NAMALWA (cell line): ENCODE results near the gene USP31.

Experiments used
- DNase-seq: peaks from one replicate; pipeline ENCODE4 v3.0.0-alpha.2; 2015; ENCODE audit warnings: low spot score

The USP31 gene

GRCh38 chr16:23132775-23133463 lies 16.3 kb downstream of the USP31 start:
- no peak for DNase-seq

GRCh38 chr16:23131931-23132621 lies 17.2 kb downstream of the USP31 start:
- peak; percentile 22 for DNase-seq

GRCh38 chr16:23131436-23131835 lies 17.8 kb downstream of the USP31 start:
- no peak for DNase-seq

GRCh38 chr16:23131036-23131435 lies 18.2 kb downstream of the USP31 start:
- peak; percentile 23 for DNase-seq

GRCh38 chr16:23129686-23130085 lies 19.6 kb downstream of the USP31 start:
- no peak for DNase-seq

- DNase-seq, result no peak
These were observed 21.2 kb downstream of the USP31 start for GRCh38 chr16:23128056-23128455.

- DNase-seq, result no peak
These were observed 24.0 kb downstream of the USP31 start for GRCh38 chr16:23125277-23125676.

- no peak for DNase-seq
These were observed 24.9 kb downstream of the USP31 start for GRCh38 chr16:23124315-23124714.

GRCh38 chr16:23122144-23122543 lies 27.1 kb downstream of the USP31 start:
- no peak for DNase-seq

- DNase-seq, result no peak
These were observed 28.2 kb downstream of the USP31 start for GRCh38 chr16:23121024-23121423.

GRCh38 chr16:23120562-23120961 lies 28.7 kb downstream of the USP31 start:
- no peak for DNase-seq

- DNase-seq, result no peak
These were observed 29.7 kb downstream of the USP31 start for GRCh38 chr16:23119570-23119969.

GRCh38 chr16:23114131-23114904 lies 34.9 kb downstream of the USP31 start:
- no peak for DNase-seq

- no peak for DNase-seq
These were observed 36.1 kb downstream of the USP31 start for GRCh38 chr16:23113185-23113584.

- no peak for DNase-seq
These were observed 38.9 kb downstream of the USP31 start for GRCh38 chr16:23110257-23110899.

- no peak for DNase-seq
These were observed 41.3 kb downstream of the USP31 start for GRCh38 chr16:23107936-23108335.

GRCh38 chr16:23107117-23107516 lies 42.1 kb downstream of the USP31 start:
- DNase-seq, result no peak

- no peak for DNase-seq
These were observed 43.9 kb downstream of the USP31 start for GRCh38 chr16:23105309-23105708.

- DNase-seq, result no peak
These were observed 45.0 kb downstream of the USP31 start for GRCh38 chr16:23104032-23104955.

- DNase-seq, result no peak
These were observed 45.6 kb downstream of the USP31 start for GRCh38 chr16:23103603-23104002.

GRCh38 chr16:23101012-23101550 lies 48.2 kb downstream of the USP31 start:
- DNase-seq, result no peak
